Daoy (cell line): ENCODE results near the gene PHC3. TPM values are rescaled to one million over a fixed set of nuclear protein-coding genes. Genes with fewer than 3 reads are reported as not detected.
"Not testable (repeated sequence)": the region's sequence is repeated elsewhere in the genome, so short reads cannot be mapped to it uniquely, and the experiment has no call there.

Source experiments
- DNase-seq: peaks from one replicate; pipeline ENCODE4 v3.0.0-alpha.2; 2015; ENCODE audit warnings: low read depth
- total RNA-seq: library from RNA; depleted of rRNA; stranded (reverse); fragments of >200 nt; shearing (Covaris generic); gene quantifications from 2 replicates; pipeline ENCODE4 v1.2.3, GENCODE V29; 2014; rRNA removed

PHC3 gene, protein sequence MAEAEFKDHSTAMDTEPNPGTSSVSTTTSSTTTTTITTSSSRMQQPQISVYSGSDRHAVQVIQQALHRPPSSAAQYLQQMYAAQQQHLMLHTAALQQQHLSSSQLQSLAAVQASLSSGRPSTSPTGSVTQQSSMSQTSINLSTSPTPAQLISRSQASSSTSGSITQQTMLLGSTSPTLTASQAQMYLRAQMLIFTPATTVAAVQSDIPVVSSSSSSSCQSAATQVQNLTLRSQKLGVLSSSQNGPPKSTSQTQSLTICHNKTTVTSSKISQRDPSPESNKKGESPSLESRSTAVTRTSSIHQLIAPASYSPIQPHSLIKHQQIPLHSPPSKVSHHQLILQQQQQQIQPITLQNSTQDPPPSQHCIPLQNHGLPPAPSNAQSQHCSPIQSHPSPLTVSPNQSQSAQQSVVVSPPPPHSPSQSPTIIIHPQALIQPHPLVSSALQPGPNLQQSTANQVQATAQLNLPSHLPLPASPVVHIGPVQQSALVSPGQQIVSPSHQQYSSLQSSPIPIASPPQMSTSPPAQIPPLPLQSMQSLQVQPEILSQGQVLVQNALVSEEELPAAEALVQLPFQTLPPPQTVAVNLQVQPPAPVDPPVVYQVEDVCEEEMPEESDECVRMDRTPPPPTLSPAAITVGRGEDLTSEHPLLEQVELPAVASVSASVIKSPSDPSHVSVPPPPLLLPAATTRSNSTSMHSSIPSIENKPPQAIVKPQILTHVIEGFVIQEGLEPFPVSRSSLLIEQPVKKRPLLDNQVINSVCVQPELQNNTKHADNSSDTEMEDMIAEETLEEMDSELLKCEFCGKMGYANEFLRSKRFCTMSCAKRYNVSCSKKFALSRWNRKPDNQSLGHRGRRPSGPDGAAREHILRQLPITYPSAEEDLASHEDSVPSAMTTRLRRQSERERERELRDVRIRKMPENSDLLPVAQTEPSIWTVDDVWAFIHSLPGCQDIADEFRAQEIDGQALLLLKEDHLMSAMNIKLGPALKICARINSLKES
- total RNA-seq, result 9.8 and 17.0 TPM in 2 replicates

DNA sequence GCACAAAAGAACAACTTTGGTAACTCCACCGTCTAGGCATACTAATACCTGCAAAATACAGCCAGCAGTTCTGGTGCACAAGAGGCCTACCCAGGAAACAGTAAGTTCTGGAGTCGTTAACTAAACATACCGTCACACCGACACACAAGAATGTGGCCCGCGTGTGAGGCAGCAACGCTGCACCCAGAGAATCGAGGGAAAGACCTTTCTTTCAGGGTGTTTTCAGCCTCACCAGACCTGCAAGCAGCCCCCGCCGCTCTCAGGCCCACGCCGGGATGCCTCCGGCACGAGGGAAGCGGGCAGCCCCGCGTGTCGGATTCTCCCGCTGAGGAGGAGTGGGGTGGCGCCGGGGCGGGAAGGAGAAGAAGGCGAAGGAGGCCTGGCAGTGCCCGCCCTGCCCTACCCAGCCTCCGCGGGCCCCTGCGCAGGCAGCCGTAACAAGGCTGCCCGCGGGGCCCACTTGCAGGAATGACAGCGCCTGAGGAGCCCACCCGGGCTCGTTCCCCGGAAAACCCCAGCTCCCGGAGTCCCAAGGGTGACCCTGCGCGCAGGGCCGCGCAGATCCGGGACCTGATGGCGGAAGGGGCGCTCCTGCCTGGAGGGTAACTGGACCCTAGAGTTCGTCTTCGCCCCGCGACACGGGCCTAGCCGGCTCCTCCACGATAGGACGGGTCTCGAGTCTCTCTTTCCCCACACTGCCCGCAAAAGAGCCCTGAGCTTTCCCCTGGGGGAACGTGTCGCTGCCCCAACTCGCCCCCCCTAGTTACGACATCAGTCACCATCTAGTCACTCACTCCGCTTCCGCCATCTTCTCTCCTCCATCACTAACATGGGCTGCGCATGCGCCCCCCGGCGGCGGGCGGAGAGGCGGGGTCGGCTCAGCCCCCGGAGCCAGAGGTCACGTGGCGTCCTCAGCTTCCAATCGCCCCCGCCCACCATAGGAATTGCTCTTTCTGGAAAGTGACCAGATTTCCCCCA is at the start of gene PHC3:
PHC3 (minus strand) TSS at position 826 of the 978 bp plus-strand sequence; CDS start at position 808, 18 bp downstream.
- peak; percentile 97 for DNase-seq

DNA sequence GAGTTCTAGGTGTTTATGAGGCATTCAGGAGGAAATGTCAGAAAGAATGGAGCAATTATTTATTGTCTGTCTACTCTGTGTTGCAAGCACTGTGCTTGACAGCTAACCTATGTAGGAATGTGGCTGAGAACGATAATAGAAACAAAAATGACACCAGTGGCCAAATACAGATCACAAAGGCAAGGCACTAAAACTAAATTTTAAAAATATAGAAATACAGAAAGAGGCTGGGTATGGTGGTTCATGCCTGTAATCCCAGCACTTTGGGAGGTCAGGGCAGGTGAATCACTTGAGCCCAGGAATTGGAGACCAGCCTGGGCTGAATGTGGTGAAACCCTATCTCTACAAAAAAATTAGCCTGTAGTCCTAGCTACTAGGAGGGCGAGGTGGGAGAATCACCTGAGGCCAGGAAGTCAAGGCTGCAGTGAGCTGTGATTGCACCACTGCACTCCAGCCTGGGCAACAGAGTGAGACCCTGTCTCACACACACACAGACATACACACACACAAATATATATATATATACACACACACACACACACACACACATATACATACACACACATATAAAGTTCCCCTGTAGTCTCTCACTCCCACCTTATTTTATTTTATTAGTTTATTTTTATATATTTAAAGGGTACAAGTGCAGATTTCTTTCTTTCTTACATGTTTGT is 46.7 kb upstream of the PHC3 start:
- no peak for DNase-seq

- no peak for DNase-seq
Observed at GRCh38 chr3:170226426-170226960, 45.0 kb upstream of the PHC3 start.

GRCh38 chr3:170225166-170225565 is 43.6 kb upstream of the PHC3 start:
- no peak for DNase-seq

DNA sequence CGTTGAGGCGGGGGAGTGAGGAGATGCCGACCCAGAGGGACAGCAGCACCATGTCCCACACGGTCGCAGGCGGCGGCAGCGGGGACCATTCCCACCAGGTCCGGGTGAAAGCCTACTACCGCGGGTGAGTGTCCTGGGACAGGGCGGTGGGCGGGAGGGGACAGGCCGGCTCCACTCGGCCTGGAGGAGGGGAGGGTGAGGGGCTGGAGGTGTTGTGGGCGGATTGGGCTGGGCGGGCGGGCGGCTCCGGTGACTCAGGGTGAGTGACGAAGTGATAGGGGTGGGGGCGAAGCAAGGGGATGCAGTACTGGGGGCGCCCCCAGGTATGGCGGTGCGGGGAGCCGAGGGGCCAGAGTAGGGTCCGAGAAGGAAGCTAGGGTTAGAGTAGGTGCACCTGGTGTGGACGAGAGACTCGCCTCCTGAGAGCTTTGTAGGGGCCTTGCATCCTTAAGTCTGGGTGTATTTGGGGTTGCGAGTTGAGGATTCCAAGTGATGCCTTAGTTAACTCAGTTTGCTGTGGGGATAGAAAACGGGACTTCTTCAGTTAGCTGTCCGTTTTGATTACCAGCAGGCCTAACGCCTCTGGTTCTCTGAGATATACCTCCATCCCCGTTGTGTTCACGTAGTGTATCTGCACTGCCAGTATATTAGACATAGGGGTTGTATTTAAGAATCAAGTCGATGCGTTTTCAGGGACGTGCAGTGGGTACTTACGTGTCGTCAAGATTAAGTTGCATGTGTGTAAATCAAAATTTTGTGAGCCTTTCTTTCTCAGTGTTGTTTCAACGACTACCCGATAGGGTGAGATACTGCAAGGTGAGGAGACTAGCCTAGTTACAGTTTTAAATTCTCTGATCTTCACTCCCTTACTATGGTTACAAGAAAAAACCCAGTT is 41.4 kb upstream of the PHC3 start:
- DNase-seq, result peak; percentile 57

GRCh38 chr3:170221924-170222646 is 40.6 kb upstream of the PHC3 start, which contains the start of gene PRKCI:
TSS of gene PRKCI (plus strand) at chr3:170222424. CDS start at chr3:170222670, 246 bp downstream.
- DNase-seq, result peak; percentile 99

- DNase-seq, result peak; percentile 17
Observed at GRCh38 chr3:170220871-170221270, 39.3 kb upstream of the PHC3 start.

GRCh38 chr3:170219850-170220249 is 38.3 kb upstream of the PHC3 start:
- no peak for DNase-seq

- no peak for DNase-seq
Observed at GRCh38 chr3:170211668-170212067, 30.1 kb upstream of the PHC3 start.

DNA sequence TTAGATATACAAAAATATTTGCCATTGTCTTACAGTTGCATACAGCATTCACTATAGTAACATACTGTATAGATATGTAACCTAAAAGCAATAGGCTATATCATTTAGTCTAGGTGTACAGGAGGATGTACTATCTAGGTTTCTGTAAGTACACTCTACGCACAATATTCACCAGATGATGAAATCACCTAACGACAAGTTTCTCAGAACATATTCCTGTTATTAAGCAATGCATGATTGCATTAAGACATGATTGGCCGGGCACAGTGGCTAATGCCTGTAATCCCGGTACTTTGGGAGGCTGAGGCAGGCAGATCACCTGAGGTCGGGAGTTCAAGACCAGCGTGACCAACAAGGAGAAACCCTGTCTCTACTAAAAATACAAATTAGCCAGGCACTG is 26.2 kb upstream of the PHC3 start:
- DNase-seq, result no peak

DNA sequence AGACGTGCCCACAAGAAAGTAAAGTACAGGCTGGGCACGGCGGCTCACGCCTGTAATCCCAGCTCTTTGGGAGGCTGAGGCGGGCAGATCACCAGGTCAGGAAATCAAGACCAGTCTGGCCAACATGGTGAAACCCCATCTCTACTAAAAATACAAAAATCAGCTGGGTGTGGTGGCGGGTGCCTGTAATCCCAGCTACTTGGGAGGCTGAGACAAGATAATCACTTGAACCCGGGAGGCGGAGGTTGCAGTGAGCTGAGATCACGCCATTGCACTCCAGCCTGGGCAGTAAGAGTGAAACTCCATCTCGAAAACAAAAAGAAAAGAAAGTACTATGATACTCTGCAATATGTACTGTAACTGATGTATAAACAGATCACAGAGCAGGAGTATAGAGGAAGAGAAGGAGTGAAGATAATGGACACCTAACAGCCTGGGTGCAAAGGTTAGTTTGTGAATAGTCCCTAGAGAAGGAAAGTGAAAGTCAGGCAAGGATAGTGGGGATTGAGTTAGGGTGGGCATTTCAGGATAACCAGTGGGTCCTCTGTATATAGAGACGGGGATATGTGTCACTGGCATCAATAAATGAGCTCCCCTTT is 24.7 kb upstream of the PHC3 start:
- not testable (repeated sequence) for DNase-seq

DNA sequence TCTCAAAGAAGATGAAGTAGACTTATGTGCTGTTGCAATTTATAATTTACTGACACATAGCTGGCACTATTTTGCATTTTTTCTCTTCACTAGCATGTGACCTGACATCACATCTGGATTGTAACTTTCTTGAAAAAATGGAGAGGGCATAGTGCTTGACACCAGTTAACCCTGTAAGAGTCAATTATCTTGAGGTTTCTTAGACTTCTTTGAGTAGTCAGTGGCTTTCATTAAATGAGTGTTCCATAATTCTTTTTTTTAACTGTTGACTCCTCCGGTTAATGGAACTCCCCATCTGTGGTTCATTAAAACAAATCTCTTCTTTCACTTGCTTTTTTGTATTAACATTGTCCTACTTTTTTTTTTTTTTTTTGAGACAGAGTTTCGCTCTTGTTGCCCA is 23.8 kb upstream of the PHC3 start:
- DNase-seq, result no peak

- no peak for DNase-seq
Observed at GRCh38 chr3:170204509-170204908, 23.0 kb upstream of the PHC3 start.

DNA sequence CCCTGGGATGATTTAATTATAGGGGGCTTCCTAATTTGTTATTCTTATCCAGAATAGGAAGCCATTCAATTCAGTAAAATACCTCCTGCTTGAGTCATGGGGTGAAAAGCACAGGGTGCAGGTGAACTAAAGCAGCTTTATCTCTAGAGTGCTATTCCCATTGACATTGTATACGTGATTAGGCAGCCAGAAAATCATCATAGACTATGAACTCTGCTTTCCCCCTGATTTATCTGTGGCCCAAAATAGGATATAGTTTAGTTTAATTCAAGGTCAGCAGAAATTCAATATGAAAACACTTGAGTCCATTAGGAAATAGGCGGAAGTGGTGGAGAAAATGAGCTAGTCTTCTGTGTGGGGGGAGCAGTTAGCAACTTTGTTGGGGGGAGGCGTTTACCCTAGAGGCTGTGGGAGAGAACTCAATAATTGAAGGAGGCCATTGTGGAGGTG is 22.5 kb upstream of the PHC3 start:
- peak; percentile 9 for DNase-seq

- DNase-seq, result no peak
Observed at GRCh38 chr3:170203457-170203856, 21.9 kb upstream of the PHC3 start.

GRCh38 chr3:170201527-170201926 is 20.0 kb upstream of the PHC3 start:
- DNase-seq, result no peak

GRCh38 chr3:170200987-170201386 is 19.5 kb upstream of the PHC3 start:
- DNase-seq, result no peak

DNA sequence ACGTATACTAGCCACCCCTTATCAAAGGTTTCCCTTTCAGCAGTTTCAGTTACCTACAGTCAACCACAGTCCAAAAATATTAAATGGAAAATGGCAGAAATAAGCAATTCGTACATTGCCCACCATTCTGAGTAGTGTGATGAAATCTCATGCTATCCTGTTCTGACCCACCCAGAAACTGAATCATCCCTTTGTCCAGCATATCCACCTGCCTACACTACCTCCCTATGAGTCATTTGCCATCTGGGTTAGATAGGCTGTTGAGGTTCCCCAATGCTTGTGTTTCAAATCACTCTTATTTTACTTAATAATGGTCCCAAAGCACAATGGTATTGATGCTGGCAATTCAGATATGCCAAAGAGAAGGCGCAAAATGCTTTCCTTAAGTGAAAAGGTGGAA is 15.3 kb upstream of the PHC3 start:
- DNase-seq, result peak; percentile 25
